Common myeloid progenitor, CD34-positive (primary cell): ENCODE results near the gene ADAMTS17.

Experiments
- CTCF ChIA-PET: fragments of 350-600 bp; sonication (Branson Sonifier 250); formaldehyde crosslinking; loops from one replicate; lab custom pipeline; 2021; ENCODE audit warnings: antibody characterized with exemption; lab: Charles Lee
- POLR2A ChIA-PET: fragments of 350-600 bp; sonication (Branson Sonifier 250); formaldehyde crosslinking; loops from one replicate; lab custom pipeline; 2021; ENCODE audit warnings: antibody characterized with exemption; lab: Charles Lee
- DNase-seq, 3 donors: peaks; one replicate each; pipeline versions ENCODE4 v3.0.0 to v3.0.0-alpha.2; 2013
- H3K27ac ChIP-seq, 2 experiments: 1 replicate in 1 of 2; 2 replicates in 1 of 2; pipeline ENCODE4 v1.7.0; 2013; ENCODE audit warnings: inconsistent platforms in 2 of 2, low read length in 2 of 2, mild to moderate bottlenecking in 2 of 2, low read depth in 1 of 2, moderate library complexity in 1 of 2; ENCODE audit not compliant: severe bottlenecking in 2 of 2, insufficient read depth in 1 of 2, poor library complexity in 1 of 2
- H3K27me3 ChIP-seq, 5 experiments: replicated peaks in 2 of 5; 1 replicate in 3 of 5; 2 replicates in 2 of 5; pipeline versions ENCODE4 v1.6.1 to v1.7.0; 2013; ENCODE audit warnings: low read length in 4 of 5, mild to moderate bottlenecking in 2 of 5, moderate library complexity in 2 of 5, inconsistent platforms in 1 of 5; ENCODE audit not compliant: insufficient read depth in 5 of 5, control insufficient read depth in 4 of 5
- H3K36me3 ChIP-seq, 4 experiments: 1 replicate in 2 of 4; 2 replicates in 2 of 4; pipeline versions ENCODE4 v1.6.1 to v1.7.0; 2013; ENCODE audit warnings: low read length in 3 of 4, control low read depth in 1 of 4, mild to moderate bottlenecking in 1 of 4; ENCODE audit not compliant: control insufficient read depth in 4 of 4, insufficient read depth in 4 of 4
- H3K4me1 ChIP-seq, 4 experiments: 1 replicate in 3 of 4; 2 replicates in 1 of 4; pipeline versions ENCODE4 v1.6.1 to v1.7.1; 2013; ENCODE audit warnings: low read length in 3 of 4, mild to moderate bottlenecking in 3 of 4, control low read depth in 1 of 4, inconsistent platforms in 1 of 4, moderate library complexity in 1 of 4; ENCODE audit not compliant: control insufficient read depth in 4 of 4, insufficient read depth in 4 of 4; ENCODE audit errors: control extremely low read depth in 1 of 4
- H3K4me3 ChIP-seq, 7 experiments: 1 replicate in 4 of 7; 2 replicates in 3 of 7; pipeline versions ENCODE4 v1.5.1 to v1.7.0; 2013; ENCODE audit warnings: mild to moderate bottlenecking in 7 of 7, low read length in 6 of 7, moderate library complexity in 6 of 7, inconsistent platforms in 2 of 7, low read depth in 2 of 7, control low read depth in 1 of 7; ENCODE audit not compliant: insufficient read depth in 4 of 7, control insufficient read depth in 1 of 7; ENCODE audit errors: extremely low read depth in 1 of 7
- H3K9me3 ChIP-seq, 5 experiments: 1 replicate in 4 of 5; 2 replicates in 1 of 5; pipeline versions ENCODE4 v1.6.1 to v1.7.1; 2013; ENCODE audit warnings: low read length in 4 of 5, mild to moderate bottlenecking in 2 of 5, inconsistent platforms in 1 of 5, low read depth in 1 of 5, moderate library complexity in 1 of 5; ENCODE audit not compliant: control insufficient read depth in 4 of 5, insufficient read depth in 2 of 5; ENCODE audit errors: control extremely low read depth in 1 of 5
- WGBS: methylation state at CpG from one replicate; pipeline ENCODE4 v1.1.5; 2013; ENCODE audit not compliant: insufficient coverage; 5-methylcytosine and 5-hydroxymethylcytosine counted together

ADAMTS17 gene

DNA sequence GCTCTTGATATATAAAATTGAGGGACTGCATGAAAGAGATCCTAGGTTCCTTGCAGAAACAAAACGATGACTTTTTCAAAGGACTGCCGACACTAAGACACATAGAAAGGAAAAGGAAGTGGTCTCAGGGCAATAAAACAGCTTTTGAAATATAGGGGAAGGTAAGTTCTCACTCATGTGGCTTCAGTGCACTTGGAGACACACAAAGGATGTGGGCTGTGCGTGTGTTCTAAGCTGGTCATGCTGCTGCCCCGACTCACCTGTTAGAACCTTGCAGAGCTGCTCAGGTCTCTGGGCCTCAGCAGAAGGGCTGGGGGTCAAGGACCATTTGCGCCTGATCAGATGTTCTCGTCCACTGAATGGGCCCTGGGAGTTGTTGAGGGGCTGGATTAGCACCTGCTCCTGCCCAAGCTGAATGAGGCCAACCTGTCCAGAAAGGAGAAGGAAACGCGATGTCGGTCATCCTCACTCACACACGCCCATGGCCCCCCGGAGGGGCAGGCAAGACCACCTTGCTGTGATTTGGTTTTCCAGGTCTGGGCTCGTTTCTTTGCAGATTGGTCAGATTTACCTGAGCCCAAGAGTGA is 11.1 kb downstream of the ADAMTS17 start:
- H3K4me1 ChIP-seq: peaks cover 0 to 5% (median 3%) of the 10 kb centered on the region in 4 experiments
- peaks cover 0 to 57% (median 9%) of the 10 kb centered on the region in 5 experiments for H3K27me3 ChIP-seq
- H3K4me3 ChIP-seq: no peak overlapping the region
- peak in 2 of 3 donors; percentile 46 for DNase-seq
- no peaks in the 10 kb centered on the region for H3K36me3 ChIP-seq
- ChIA-PET POLR2A (no interaction called here), CTCF (interaction anchor here (1.4 kb wide), 1 partner anchor 18 kb away, joined by 4 read pairs; no protein-coding TSS in a partner anchor)
- WGBS: 51% methylated on average over 10 of the region's 12 CpGs
- no peak overlapping the region for H3K27ac ChIP-seq
- no peaks in the 10 kb centered on the region for H3K9me3 ChIP-seq

DNA sequence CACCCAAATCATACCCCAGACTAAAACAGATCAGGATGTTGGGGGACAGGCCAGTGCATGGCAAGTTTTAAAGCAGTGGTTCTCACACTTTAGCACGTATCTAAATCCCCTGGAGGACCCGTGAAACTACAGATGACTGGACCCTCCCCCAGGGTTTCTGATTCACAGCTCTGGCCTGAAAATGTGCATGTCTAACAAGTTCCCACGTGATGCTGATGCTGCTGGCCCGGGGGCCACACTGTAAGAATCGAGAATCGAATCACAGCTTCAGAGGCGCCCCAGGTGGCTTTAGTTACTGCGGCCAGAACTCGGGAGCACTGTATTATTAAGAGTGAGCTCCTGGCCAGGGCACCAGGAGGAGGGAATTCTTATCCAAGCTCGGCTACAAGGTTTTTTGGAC is 11.6 kb downstream of the ADAMTS17 start:
- no peak for DNase-seq
- 75% methylated on average over 9 of the region's 10 CpGs for WGBS
- Histone ChIP-seq H3K9me3 (no peaks in the 10 kb centered on the region), H3K27ac (no peak overlapping the region), H3K27me3 (peaks cover 0 to 52% (median 9%) of the 10 kb centered on the region in 5 experiments), H3K4me1 (peaks cover 0 to 5% (median 3%) of the 10 kb centered on the region in 4 experiments), H3K4me3 (no peak overlapping the region), H3K36me3 (no peaks in the 10 kb centered on the region)
- ChIA-PET POLR2A (no interaction called here), CTCF (interaction anchor here (1.4 kb wide), 1 partner anchor 18 kb away, joined by 4 read pairs; no protein-coding TSS in a partner anchor)

DNA sequence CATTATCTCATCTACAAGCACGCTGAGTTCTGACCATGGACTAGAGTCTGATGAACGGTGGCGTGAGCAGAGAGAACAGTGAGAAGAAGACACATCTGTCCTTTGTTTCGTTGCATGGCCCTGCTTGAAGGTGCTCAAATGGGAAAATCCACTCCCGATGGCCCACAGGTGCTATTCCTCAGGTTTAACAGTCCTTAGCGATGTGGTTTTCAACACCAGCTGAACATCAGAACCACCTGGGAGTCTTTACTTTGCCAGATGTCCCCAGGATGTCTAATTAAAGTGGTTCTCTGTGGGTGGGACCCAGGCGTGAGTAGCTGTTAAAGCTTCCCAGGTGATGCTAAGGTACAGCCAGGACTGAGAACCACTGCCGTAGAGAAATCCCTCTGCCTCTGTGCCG is 13.0 kb downstream of the ADAMTS17 start:
- no peak for DNase-seq
- no peaks in the 10 kb centered on the region for H3K36me3 ChIP-seq
- CTCF ChIA-PET: no interaction called here
- 91% methylated on average over 8 of the region's 9 CpGs for WGBS
- H3K9me3 ChIP-seq: no peaks in the 10 kb centered on the region
- peaks cover 0 to 5% (median 3%) of the 10 kb centered on the region in 4 experiments for H3K4me1 ChIP-seq
- POLR2A ChIA-PET: no interaction called here
- H3K27me3 ChIP-seq: peaks cover 0 to 39% (median 7%) of the 10 kb centered on the region in 5 experiments
- no peak overlapping the region for H3K27ac ChIP-seq
- no peak overlapping the region for H3K4me3 ChIP-seq

DNA sequence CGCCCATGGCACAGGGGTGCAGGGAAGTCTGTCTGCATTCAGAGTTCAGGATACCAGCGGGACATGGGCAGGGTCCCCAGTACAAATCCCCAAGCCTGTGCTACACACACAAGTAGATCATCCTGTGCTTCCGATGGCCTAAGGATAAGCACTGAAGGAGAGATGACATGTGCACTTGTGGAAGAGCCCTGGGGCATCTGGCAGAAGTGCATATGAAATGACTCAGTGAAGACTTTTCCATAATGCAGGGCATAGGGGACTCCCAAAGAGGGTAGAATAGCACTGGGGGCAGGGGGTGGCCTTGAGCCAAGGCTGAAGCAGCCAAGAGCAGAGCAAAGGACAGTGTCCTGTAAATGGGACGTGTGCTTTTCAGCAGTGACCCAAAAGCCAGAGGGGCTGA is 22.9 kb downstream of the ADAMTS17 start:
- Histone ChIP-seq H3K9me3 (peaks cover 0 to 5% (median 0%) of the 10 kb centered on the region in 5 experiments), H3K36me3 (no peaks in the 10 kb centered on the region), H3K4me1 (no peaks in the 10 kb centered on the region), H3K27me3 (no peaks in the 10 kb centered on the region), H3K4me3 (no peak overlapping the region), H3K27ac (no peak overlapping the region)
- ChIA-PET POLR2A (no interaction called here), CTCF (no interaction called here)
- DNase-seq: no peak
- WGBS: 94% methylated on average over 4 of the region's 4 CpGs

- Histone ChIP-seq H3K4me3 (no peak overlapping the region), H3K9me3 (peaks cover 0 to 4% (median 0%) of the 10 kb centered on the region in 5 experiments), H3K36me3 (no peaks in the 10 kb centered on the region), H3K27me3 (peaks cover 0 to 9% (median 0%) of the 10 kb centered on the region in 5 experiments), H3K4me1 (no peaks in the 10 kb centered on the region), H3K27ac (no peak overlapping the region)
- ChIA-PET POLR2A (no interaction called here), CTCF (no interaction called here)
- 94% methylated on average over 12 of the region's 16 CpGs for WGBS
- no peak for DNase-seq
Measured at GRCh38 chr15:100314809-100315400, 26.9 kb downstream of the ADAMTS17 start.

GRCh38 chr15:100311833-100312476 is 29.8 kb downstream of the ADAMTS17 start:
- Histone ChIP-seq H3K27me3 (peaks cover 0 to 19% (median 0%) of the 10 kb centered on the region in 5 experiments), H3K4me3 (no peak overlapping the region), H3K9me3 (peaks cover 0 to 3% (median 0%) of the 10 kb centered on the region in 5 experiments), H3K4me1 (no peaks in the 10 kb centered on the region), H3K36me3 (no peaks in the 10 kb centered on the region), H3K27ac (no peak overlapping the region)
- POLR2A ChIA-PET: no interaction called here
- no peak for DNase-seq
- CTCF ChIA-PET: no interaction called here
- WGBS: 100% methylated on average over 5 of the region's 8 CpGs

DNA sequence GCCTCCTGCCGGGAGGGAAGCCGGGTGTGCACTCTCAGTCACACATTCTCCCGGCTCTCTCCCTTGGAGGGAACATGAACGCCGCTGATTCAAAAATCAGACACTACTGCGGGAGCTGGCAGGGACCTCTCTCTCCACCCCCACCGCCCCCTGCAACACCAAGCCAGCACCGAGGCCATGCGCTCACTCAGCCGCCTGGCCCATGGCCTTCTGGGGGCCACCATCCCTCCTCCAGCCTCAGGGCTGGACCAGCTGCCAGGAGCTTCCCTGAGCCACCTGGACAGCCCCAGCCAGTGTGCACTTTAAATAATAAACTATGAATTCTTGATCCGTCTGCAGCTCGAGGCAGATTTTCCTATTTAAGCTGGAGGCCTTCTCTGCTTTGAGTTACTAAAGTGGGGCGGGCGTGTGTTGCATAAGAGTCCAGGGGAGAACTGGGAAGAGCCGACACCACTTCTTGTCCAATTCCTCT is 30.6 kb downstream of the ADAMTS17 start:
- CTCF ChIA-PET: no interaction called here
- H3K27ac ChIP-seq: no peak overlapping the region
- POLR2A ChIA-PET: no interaction called here
- whole genome bisulfite sequencing: 95% methylated on average over 11 of the region's 15 CpGs
- no peak overlapping the region for H3K4me3 ChIP-seq
- peaks cover 0 to 3% (median 0%) of the 10 kb centered on the region in 5 experiments for H3K9me3 ChIP-seq
- H3K27me3 ChIP-seq: peaks cover 0 to 22% (median 0%) of the 10 kb centered on the region in 5 experiments
- no peaks in the 10 kb centered on the region for H3K36me3 ChIP-seq
- no peaks in the 10 kb centered on the region for H3K4me1 ChIP-seq
- DNase-seq: no peak
